Measurements from ENCODE around the gene TJP3.
"Not testable (repeated sequence)": the region's sequence is repeated elsewhere in the genome, so short reads cannot be mapped to it uniquely, and the experiment has no call there.

TJP3 gene, protein sequence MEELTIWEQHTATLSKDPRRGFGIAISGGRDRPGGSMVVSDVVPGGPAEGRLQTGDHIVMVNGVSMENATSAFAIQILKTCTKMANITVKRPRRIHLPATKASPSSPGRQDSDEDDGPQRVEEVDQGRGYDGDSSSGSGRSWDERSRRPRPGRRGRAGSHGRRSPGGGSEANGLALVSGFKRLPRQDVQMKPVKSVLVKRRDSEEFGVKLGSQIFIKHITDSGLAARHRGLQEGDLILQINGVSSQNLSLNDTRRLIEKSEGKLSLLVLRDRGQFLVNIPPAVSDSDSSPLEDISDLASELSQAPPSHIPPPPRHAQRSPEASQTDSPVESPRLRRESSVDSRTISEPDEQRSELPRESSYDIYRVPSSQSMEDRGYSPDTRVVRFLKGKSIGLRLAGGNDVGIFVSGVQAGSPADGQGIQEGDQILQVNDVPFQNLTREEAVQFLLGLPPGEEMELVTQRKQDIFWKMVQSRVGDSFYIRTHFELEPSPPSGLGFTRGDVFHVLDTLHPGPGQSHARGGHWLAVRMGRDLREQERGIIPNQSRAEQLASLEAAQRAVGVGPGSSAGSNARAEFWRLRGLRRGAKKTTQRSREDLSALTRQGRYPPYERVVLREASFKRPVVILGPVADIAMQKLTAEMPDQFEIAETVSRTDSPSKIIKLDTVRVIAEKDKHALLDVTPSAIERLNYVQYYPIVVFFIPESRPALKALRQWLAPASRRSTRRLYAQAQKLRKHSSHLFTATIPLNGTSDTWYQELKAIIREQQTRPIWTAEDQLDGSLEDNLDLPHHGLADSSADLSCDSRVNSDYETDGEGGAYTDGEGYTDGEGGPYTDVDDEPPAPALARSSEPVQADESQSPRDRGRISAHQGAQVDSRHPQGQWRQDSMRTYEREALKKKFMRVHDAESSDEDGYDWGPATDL

GRCh38 chr19:3708207-3708931 is at the start of gene TJP3:
Gene TJP3 (plus strand): TSS chr19:3708384. CDS start chr19:3728433, 20,049 bp downstream.
- Mint-ChIP-seq H3K9me3 (no peaks in the 10 kb centered on the region), H3K4me1 (ENCODE audit: low read depth) (peaks cover 2% of the 10 kb centered on the region), H3K27me3 (ENCODE audit: low read depth) (peaks cover 7% of the 10 kb centered on the region), H3K36me3 (ENCODE audit: low read depth) (no peaks in the 10 kb centered on the region), H3K4me3 (no peak within 1 kb of the TSS), H3K27ac (no peak within 1 kb of the TSS)

GRCh38 chr19:3658870-3659745 is 49.1 kb upstream of the TJP3 start:
- no peaks in the 10 kb centered on the region for H3K9me3 Mint-ChIP-seq
- no peak overlapping the region for H3K27ac Mint-ChIP-seq
- peaks cover 8% of the 10 kb centered on the region for H3K36me3 Mint-ChIP-seq (ENCODE audit: low read depth)
- H3K27me3 Mint-ChIP-seq (ENCODE audit: low read depth), result no peaks in the 10 kb centered on the region
- no peak overlapping the region for H3K4me3 Mint-ChIP-seq
- H3K4me1 Mint-ChIP-seq (ENCODE audit: low read depth), result no peaks in the 10 kb centered on the region

DNA sequence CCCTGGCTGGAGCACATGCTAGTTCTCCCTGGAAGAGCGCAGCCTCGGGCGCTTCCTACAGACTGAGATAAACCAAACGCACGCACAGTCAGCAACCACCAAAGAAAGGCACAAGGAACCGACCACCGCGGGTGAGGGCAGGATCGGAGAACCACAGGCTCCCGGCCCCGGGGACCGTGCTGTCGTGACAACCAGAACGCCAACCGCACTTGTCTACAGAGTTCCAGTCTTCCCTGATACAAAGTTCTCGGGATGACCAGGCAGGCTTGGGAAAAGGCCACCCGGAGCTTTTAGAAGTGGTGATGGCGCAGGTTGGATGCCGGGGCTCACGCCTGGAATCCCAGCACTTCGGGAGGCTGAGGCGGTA is 48.5 kb upstream of the TJP3 start:
- Mint-ChIP-seq H3K4me3 (no peak overlapping the region), H3K27me3 (ENCODE audit: low read depth) (no peaks in the 10 kb centered on the region), H3K4me1 (ENCODE audit: low read depth) (no peaks in the 10 kb centered on the region), H3K27ac (no peak overlapping the region), H3K9me3 (no peaks in the 10 kb centered on the region), H3K36me3 (ENCODE audit: low read depth) (peaks cover 8% of the 10 kb centered on the region)

- Mint-ChIP-seq H3K4me1 (ENCODE audit: low read depth) (no peaks in the 10 kb centered on the region), H3K27ac (no peak overlapping the region), H3K27me3 (ENCODE audit: low read depth) (no peaks in the 10 kb centered on the region), H3K4me3 (no peak overlapping the region), H3K36me3 (ENCODE audit: low read depth) (peaks cover 8% of the 10 kb centered on the region), H3K9me3 (no peaks in the 10 kb centered on the region)
Measured at GRCh38 chr19:3660493-3661219, 47.5 kb upstream of the TJP3 start.

- Mint-ChIP-seq H3K27me3 (ENCODE audit: low read depth) (no peaks in the 10 kb centered on the region), H3K27ac (no peak overlapping the region), H3K4me3 (no peak overlapping the region), H3K4me1 (ENCODE audit: low read depth) (no peaks in the 10 kb centered on the region), H3K9me3 (no peaks in the 10 kb centered on the region), H3K36me3 (ENCODE audit: low read depth) (peaks cover 11% of the 10 kb centered on the region)
Measured at GRCh38 chr19:3661284-3662238, 46.6 kb upstream of the TJP3 start.

DNA sequence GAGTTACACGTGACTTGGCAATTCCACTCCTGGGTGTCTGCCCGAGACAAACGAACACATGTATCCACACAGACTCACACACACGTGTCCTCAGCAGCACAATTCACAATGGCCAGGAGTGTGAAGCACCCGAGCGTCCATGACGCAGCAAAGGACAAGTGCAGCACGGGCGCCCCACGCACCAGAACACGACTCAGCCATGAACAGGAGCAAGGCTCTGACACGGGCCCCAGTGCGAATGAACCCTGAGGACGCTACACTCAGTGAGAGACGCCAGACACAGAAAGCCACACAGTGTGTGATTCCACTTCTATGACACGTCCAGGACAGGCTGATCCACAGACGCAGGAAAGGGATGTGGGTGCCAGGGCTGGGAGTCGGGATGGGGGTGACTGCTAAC is 44.3 kb upstream of the TJP3 start:
- H3K4me1 Mint-ChIP-seq (ENCODE audit: low read depth), result no peaks in the 10 kb centered on the region
- H3K27me3 Mint-ChIP-seq (ENCODE audit: low read depth), result no peaks in the 10 kb centered on the region
- no peak overlapping the region for H3K27ac Mint-ChIP-seq
- no peak overlapping the region for H3K4me3 Mint-ChIP-seq
- peaks cover 5% of the 10 kb centered on the region for H3K36me3 Mint-ChIP-seq (ENCODE audit: low read depth)
- no peaks in the 10 kb centered on the region for H3K9me3 Mint-ChIP-seq

DNA sequence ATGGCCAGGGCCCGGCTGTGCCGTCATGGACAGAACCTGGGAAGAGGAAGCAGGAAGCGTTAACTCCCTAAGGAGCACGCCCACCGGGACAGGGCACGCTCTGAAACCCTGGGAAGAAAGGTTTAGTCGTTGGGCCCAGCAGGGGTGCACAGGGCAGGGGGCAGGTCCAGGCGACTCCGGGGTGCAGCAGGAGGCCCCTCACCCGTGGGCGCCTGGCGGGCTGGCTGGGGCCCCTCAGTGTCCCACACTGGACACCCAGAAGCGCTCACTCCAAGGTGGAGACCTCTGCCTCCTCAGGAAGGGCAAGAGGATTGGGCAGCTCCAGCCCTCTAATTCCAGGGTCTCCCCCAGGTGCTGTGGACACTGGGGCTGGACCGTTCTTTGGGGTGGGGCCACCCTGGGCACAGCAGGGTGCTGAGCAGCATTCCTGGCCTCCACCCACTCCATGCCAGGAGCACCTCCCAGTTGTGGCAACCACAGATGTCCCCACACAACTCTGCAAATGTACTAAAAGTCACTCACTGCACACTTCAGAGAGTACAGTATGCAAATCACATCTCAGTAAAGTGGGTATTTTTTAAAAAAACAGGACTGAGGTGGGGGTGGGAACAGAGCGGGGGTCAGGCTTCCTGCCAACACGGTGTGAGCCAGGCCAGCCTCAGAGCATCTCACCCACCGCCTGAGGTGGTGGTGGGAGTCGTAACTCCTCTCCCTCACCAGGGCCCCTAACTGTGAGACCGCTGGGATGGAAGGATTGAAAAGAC is 43.1 kb upstream of the TJP3 start:
- H3K4me3 Mint-ChIP-seq, result no peak overlapping the region
- no peaks in the 10 kb centered on the region for H3K9me3 Mint-ChIP-seq
- no peak overlapping the region for H3K27ac Mint-ChIP-seq

GRCh38 chr19:3665681-3666544 is 42.3 kb upstream of the TJP3 start:
- H3K27me3 Mint-ChIP-seq (ENCODE audit: low read depth), result no peaks in the 10 kb centered on the region
- H3K27ac Mint-ChIP-seq, result no peak overlapping the region
- H3K4me1 Mint-ChIP-seq (ENCODE audit: low read depth), result peaks cover 2% of the 10 kb centered on the region
- no peaks in the 10 kb centered on the region for H3K9me3 Mint-ChIP-seq
- peaks cover 3% of the 10 kb centered on the region for H3K36me3 Mint-ChIP-seq (ENCODE audit: low read depth)
- H3K4me3 Mint-ChIP-seq, result no peak overlapping the region

More for the DNA sequence above, 43.1 kb upstream of the TJP3 start:
- H3K4me1 Mint-ChIP-seq (ENCODE audit: low read depth), result no peaks in the 10 kb centered on the region
- peaks cover 5% of the 10 kb centered on the region for H3K36me3 Mint-ChIP-seq (ENCODE audit: low read depth)
- H3K27me3 Mint-ChIP-seq (ENCODE audit: low read depth), result no peaks in the 10 kb centered on the region

DNA sequence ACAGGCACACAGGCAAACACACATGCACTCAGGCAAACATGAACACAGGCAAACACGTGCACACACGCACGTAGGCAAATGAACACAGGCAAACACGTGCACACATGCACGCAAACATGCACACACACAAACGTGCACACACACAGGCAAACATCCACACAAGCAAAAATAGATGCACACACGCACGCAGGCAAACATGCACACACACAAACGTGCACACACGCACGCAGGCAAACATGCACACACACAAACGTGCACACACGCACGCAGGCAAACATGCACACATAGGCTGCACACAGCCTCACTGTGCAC is 41.7 kb upstream of the TJP3 start:
- H3K4me1 Mint-ChIP-seq (ENCODE audit: low read depth); H3K36me3 Mint-ChIP-seq (ENCODE audit: low read depth); H3K9me3 Mint-ChIP-seq; H3K4me3 Mint-ChIP-seq; H3K27ac Mint-ChIP-seq; H3K27me3 Mint-ChIP-seq (ENCODE audit: low read depth): not testable (repeated sequence)

DNA sequence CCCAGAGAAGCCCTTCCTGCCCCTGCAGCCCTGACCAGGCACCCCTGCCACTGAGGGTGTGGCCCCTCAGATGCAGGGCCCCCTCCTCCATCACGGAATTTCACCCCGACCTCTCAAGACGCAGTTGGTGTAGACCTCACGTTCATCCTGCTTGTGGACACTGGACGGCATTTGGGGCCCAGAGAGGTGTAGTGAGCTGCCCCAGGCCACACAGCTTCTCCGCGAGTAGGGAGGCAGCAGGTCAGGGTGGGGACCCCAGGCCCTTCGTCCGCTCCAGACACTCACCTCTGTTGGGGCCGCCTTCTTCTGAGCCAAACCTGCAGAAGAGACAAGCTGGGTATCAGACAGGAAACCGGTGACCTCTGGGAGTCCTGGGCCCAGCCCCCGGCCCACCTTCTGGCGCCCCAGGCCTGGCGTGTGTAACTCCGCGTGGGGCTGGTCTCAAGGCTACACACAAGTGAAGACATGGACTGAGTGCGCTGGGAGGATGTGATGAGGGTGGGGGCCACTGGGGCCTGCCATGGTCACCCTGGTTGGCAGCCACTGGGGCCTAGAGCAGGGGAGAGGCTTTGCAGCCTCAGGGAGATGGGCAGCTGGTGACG is 41.0 kb upstream of the TJP3 start:
- no peak overlapping the region for H3K27ac Mint-ChIP-seq
- H3K4me3 Mint-ChIP-seq, result no peak overlapping the region
- peaks cover 2% of the 10 kb centered on the region for H3K4me1 Mint-ChIP-seq (ENCODE audit: low read depth)
- no peaks in the 10 kb centered on the region for H3K9me3 Mint-ChIP-seq
- H3K36me3 Mint-ChIP-seq (ENCODE audit: low read depth), result peaks cover 3% of the 10 kb centered on the region
- H3K27me3 Mint-ChIP-seq (ENCODE audit: low read depth), result no peaks in the 10 kb centered on the region

DNA sequence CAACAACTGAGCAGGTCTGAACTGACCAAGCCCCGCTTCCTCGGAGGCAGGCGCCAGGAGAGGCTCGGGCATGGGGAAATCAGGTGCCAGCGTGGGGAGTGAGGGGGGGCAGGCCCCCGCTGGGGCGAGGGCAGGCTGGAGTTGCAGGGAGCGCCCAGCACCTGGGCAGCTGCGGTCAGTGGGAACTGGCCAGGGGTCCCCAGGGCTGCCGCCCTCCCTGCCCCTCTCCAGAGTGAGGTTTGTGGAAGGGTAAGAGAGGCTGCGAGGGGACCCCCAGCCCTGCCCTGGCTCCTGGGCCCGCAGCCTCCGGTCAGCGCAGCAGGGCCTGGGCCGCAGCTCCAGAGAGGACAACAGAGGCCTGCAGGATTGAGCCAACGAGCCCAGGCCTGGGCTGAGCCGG is 40.4 kb upstream of the TJP3 start:
- no peak overlapping the region for H3K4me3 Mint-ChIP-seq
- H3K4me1 Mint-ChIP-seq (ENCODE audit: low read depth), result peaks cover 2% of the 10 kb centered on the region
- no peaks in the 10 kb centered on the region for H3K9me3 Mint-ChIP-seq
- H3K36me3 Mint-ChIP-seq (ENCODE audit: low read depth), result peaks cover 3% of the 10 kb centered on the region
- no peaks in the 10 kb centered on the region for H3K27me3 Mint-ChIP-seq (ENCODE audit: low read depth)
- no peak overlapping the region for H3K27ac Mint-ChIP-seq

Measured in T-helper 1 cell treated with Interleukin-12 subunit alpha and Interleukin-12 subunit beta and Interleukin-4 antibody, amounts not matched to agents 30 μg/mL and 1 μg/mL, for 36 hours (primary cell).